GM12878 (cell line): ENCODE results near the gene SPRYD7. TPM values are rescaled to one million over a fixed set of nuclear protein-coding genes. Genes with fewer than 3 reads are reported as not detected.

Experiments used
- ATAC-seq: fragments of 200-7000 bp; cut with Tn5 transposase; 3 replicates; pipeline ENCODE4 v1.9.1; 2020; ENCODE audit warnings: mild to moderate bottlenecking, moderate library complexity
- BruUV-seq: library from RNA; stranded (reverse); fragments of 400-500 nt; replicated peaks from 2 replicates; lab custom pipeline; 2021; lab: Mats Ljungman, UMichigan
- CTCF ChIA-PET: fragments of 300-600 bp; sonication (Branson Sonifier 250); formaldehyde crosslinking; extraction: SDS; loops from one replicate; lab custom pipeline; 2021; ENCODE audit warnings: inconsistent platforms; lab: Yijun Ruan, JAX
- POLR2A ChIA-PET: fragments of 350-600 bp; formaldehyde crosslinking; extraction: SDS; loops from one replicate; lab custom pipeline; 2021; ENCODE audit warnings: inconsistent platforms; lab: Charles Lee
- RAD21 ChIA-PET: fragments of 300-600 bp; sonication (Branson Sonifier 250); formaldehyde crosslinking; loops from one replicate; lab custom pipeline; 2023; ENCODE audit warnings: antibody characterized with exemption; ENCODE audit not compliant: unreplicated experiment; lab: Charles Lee
- SMC1A ChIA-PET: fragments of 300-600 bp; sonication (Branson Sonifier 250); formaldehyde crosslinking; loops from one replicate; lab custom pipeline; 2023; ENCODE audit not compliant: unreplicated experiment, uncharacterized antibody; lab: Charles Lee
- DNase-seq: peaks from one replicate; pipeline ENCODE4 v3.0.0-alpha.2; 2011; ENCODE audit warnings: low read depth, low spot score
- FAIRE-seq: peaks from 3 replicates; lab custom pipeline; 2011; peaks lifted over from hg19 to GRCh38; lab: Jason Lieb, UNC
- H2AFZ ChIP-seq: 2 replicates; pipeline ENCODE4 v1.6.0; 2011; ENCODE audit warnings: low read depth, low read length, control low read depth; ENCODE audit not compliant: control insufficient read depth
- H3K27ac ChIP-seq: 2 replicates; pipeline ENCODE4 v1.5.1; 2011; ENCODE audit warnings: control low read depth; ENCODE audit not compliant: control insufficient read depth, insufficient read depth
- H3K27me3 ChIP-seq, 2 experiments: replicated peaks in 1 of 2; 2 replicates each; pipeline versions ENCODE4 v1.6.0 to v1.6.1; 2011; ENCODE audit warnings: low read length in 1 of 2; ENCODE audit not compliant: control insufficient read depth in 2 of 2, insufficient read depth in 2 of 2
- H3K36me3 ChIP-seq, 2 experiments: 2 replicates each; pipeline ENCODE4 v1.5.1; 2011; ENCODE audit warnings: low read length in 1 of 2; ENCODE audit not compliant: control insufficient read depth in 2 of 2, insufficient read depth in 2 of 2
- H3K4me1 ChIP-seq: 2 replicates; pipeline ENCODE4 v1.6.1; 2011; ENCODE audit warnings: mild to moderate bottlenecking, low read length, moderate library complexity, mixed read lengths; ENCODE audit not compliant: control insufficient read depth, insufficient read depth
- H3K4me2 ChIP-seq: 2 replicates; pipeline ENCODE4 v1.6.0; 2011; ENCODE audit warnings: control low read depth; ENCODE audit not compliant: control insufficient read depth, insufficient read depth
- H3K4me3 ChIP-seq: fragments of 200-600 bp; sonication (generic); 2 replicates; pipeline ENCODE4 v1.5.1; 2016
- H3K79me2 ChIP-seq: 2 replicates; pipeline ENCODE4 v1.6.0; 2011; ENCODE audit warnings: low read length; ENCODE audit not compliant: control insufficient read depth, insufficient read depth
- H3K9ac ChIP-seq: 2 replicates; pipeline ENCODE4 v1.8.0; 2011; ENCODE audit warnings: low read length, control low read depth, mixed read lengths; ENCODE audit not compliant: control insufficient read depth, insufficient read depth
- H3K9me3 ChIP-seq: replicated peaks from 3 replicates; pipeline ENCODE4 v1.5.1; 2011; ENCODE audit warnings: mild to moderate bottlenecking, low read length; ENCODE audit not compliant: control insufficient read depth, insufficient read depth
- H4K20me1 ChIP-seq: 2 replicates; pipeline ENCODE4 v1.6.0; 2011; ENCODE audit not compliant: control insufficient read depth, insufficient read depth
- ATF7 ChIP-seq: fragments of 450-650 bp; IDR thresholded peaks from 2 replicates; pipeline ENCODE4 v1.6.1; 2016; ENCODE audit warnings: low read depth, mild to moderate bottlenecking
- BCL11A ChIP-seq: IDR thresholded peaks from 2 replicates; pipeline ENCODE4 v1.6.1; 2011; ENCODE audit warnings: low read depth, low read length
- CBFB ChIP-seq: IDR thresholded peaks from 2 replicates; pipeline ENCODE4 v1.6.1; 2016; ENCODE audit warnings: antibody characterized with exemption, low read depth
- CREM ChIP-seq: IDR thresholded peaks from 2 replicates; pipeline ENCODE4 v1.6.1; 2014; ENCODE audit warnings: antibody characterized with exemption, low read depth
- E2F8 ChIP-seq: fragments of 450-650 bp; IDR thresholded peaks from 2 replicates; pipeline ENCODE4 v1.6.1; 2018; ENCODE audit warnings: mild to moderate bottlenecking, low read depth, moderate library complexity; ENCODE audit not compliant: partially characterized antibody
- EP300 ChIP-seq, 2 experiments: fragments of 150-350 bp in 1 of 2; IDR thresholded peaks; 2 replicates each; pipeline ENCODE4 v1.6.1; 2011 to 2012; ENCODE audit warnings: low read depth in 2 of 2, low read length in 2 of 2, borderline replicate concordance in 1 of 2, improper control_type of control experiment in 1 of 2, inconsistent platforms in 1 of 2; ENCODE audit not compliant: control insufficient read depth in 1 of 2
- MXI1 ChIP-seq: fragments of 150-350 bp; IDR thresholded peaks from 2 replicates; pipeline ENCODE4 v1.6.1; 2011; ENCODE audit warnings: low read depth, mild to moderate bottlenecking, inconsistent platforms, low read length, improper control_type of control experiment
- RB1 ChIP-seq: fragments of 450-650 bp; formaldehyde crosslinking; IDR thresholded peaks from 2 replicates; pipeline ENCODE4 v1.6.1; 2017; ENCODE audit warnings: mild to moderate bottlenecking, borderline replicate concordance
- RCOR1 ChIP-seq: conservative IDR thresholded peaks from 2 replicates; pipeline ENCODE4 v1.6.1; 2012; ENCODE audit warnings: low read depth, low read length, improper control_type of control experiment
- SIN3A ChIP-seq: IDR thresholded peaks from 2 replicates; pipeline ENCODE4 v1.6.1; 2012; ENCODE audit warnings: low read depth, low read length, improper control_type of control experiment
- SMAD5 ChIP-seq: IDR thresholded peaks from 2 replicates; pipeline ENCODE4 v1.6.1; 2016; ENCODE audit warnings: antibody characterized with exemption, low read depth
- TAF1 ChIP-seq: IDR thresholded peaks from 2 replicates; pipeline ENCODE4 v1.6.1; 2011; ENCODE audit warnings: mild to moderate bottlenecking, low read depth, low read length, borderline replicate concordance
- ZZZ3 ChIP-seq: IDR thresholded peaks from 2 replicates; pipeline ENCODE4 v1.6.1; 2011; ENCODE audit warnings: low read depth; ENCODE audit not compliant: control insufficient read depth, insufficient read length
- WGBS: methylation state at CpG from one replicate; pipeline ENCODE4 v1.1.6; 2016; ENCODE audit warnings: low lambda C conversion rate; ENCODE audit not compliant: insufficient replicate concordance, insufficient coverage; ENCODE audit errors: missing lambda C conversion rate; 5-methylcytosine and 5-hydroxymethylcytosine counted together
- in situ Hi-C: fragments of 300-500 bp; cut with MboI; formaldehyde crosslinking; loops from 9 replicates; pipeline ENCODE4 v1.14.3; 2018; ENCODE audit warnings: mixed read lengths
- intact Hi-C: fragments of 100-400 bp; cut with micrococcal nuclease; formaldehyde crosslinking; loops from one replicate; pipeline ENCODE4 v1.14.2; 2022; ENCODE audit not compliant: unreplicated experiment
- polyA plus RNA-seq, 11 experiments: library from polyadenylated mRNA; depleted of rRNA in 4 of 11; unstranded in 6 of 11; stranded (reverse) in 5 of 11; fragments of >200 nt; fragmentation: Nextera tagmentation in 4 of 11; fragmentation: Illumina TruSeq in 1 of 11; extraction: Ambion mirVana in 4 of 11; extraction: Trizol in 1 of 11; gene quantifications; 1 replicate in 1 of 11; 2 replicates in 10 of 11; pipeline versions ENCODE4 v1.2.1 to v1.2.3, GENCODE V29; 2011 to 2016; ENCODE audit warnings: inconsistent platforms in 2 of 11, missing spikeins in 2 of 11, low read depth in 1 of 11
- total RNA-seq, 4 experiments: library from RNA; depleted of rRNA in 3 of 4; stranded (reverse); fragments of >200 nt in 3 of 4; fragmentation: Illumina TruSeq in 1 of 4; extraction: Trizol in 1 of 4; gene quantifications; 2 replicates each; pipeline versions ENCODE4 v1.2.1 to v1.2.3, GENCODE V29; 2013 to 2021
- TF ChIP-seq, protein P1 (sequence below): fragments of 450-650 bp; IDR thresholded peaks from 2 replicates; pipeline ENCODE4 v1.6.1; 2018; ENCODE audit warnings: borderline replicate concordance, mild to moderate bottlenecking; ENCODE audit not compliant: partially characterized antibody
- TF ChIP-seq, protein P2 (sequence below): IDR thresholded peaks from 2 replicates; pipeline ENCODE4 v1.6.1; 2011; ENCODE audit warnings: borderline replicate concordance, low read depth, mild to moderate bottlenecking, moderate library complexity, mixed read lengths, low read length; ENCODE audit not compliant: insufficient read depth; ENCODE audit errors: extremely low read length

SPRYD7 gene
- total and polyA plus RNA-seq, 10 of the 15 experiments (the other 5 are each of a cell fraction or from before 2014, with no cell fraction given): 5.3 to 18.7 (median 9.6) TPM

DNA sequence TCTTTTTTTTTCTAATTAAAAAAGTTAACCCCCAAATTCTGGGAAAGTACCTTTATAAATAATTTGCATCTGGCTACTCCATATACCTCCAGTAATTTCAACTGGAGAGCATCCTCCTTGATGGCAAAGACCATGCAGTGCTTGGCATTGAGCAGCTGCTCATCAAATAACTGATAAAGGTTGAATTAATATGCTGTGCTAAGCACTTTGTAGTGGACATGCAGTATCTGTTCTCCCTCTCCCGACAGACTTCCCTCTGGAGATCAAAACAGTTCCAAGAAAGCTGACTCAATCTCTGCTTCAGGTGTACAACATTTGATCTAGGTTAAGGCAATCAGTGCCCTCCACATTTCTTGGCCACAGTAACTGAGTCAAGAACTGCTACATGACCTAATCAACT, 3.3 kb downstream of the SPRYD7 start:
- H3K4me2 ChIP-seq: no peak overlapping the region
- ChIA-PET RAD21 (no interaction called here), CTCF (no interaction called here), POLR2A (no interaction called here), SMC1A (no interaction called here)
- no peak overlapping the region for H2AFZ ChIP-seq
- intact Hi-C loops (loop anchor here (10.0 kb wide), 1 partner anchor 138 kb away; the partner anchor contains the start of gene KPNA3), in situ Hi-C loops (no loop called here)
- peaks cover 0 to 5% of the 10 kb centered on the region in 2 experiments; a peak in 1 of 4 replicates for H3K36me3 ChIP-seq
- H3K4me3 ChIP-seq: no peak overlapping the region
- DNase-seq (no peak), ATAC-seq (no peak), FAIRE-seq (no peak)
- H3K79me2 ChIP-seq: no peaks in the 10 kb centered on the region; the same call in 1 of the 2 replicates
- no peak overlapping the region for H3K27ac ChIP-seq
- no peaks in the 10 kb centered on the region for H3K9me3 ChIP-seq
- 96% methylated on average over 1 of the region's 1 CpG for WGBS
- H3K9ac ChIP-seq: no peak overlapping the region
- no TSS peak for BruUV-seq
- 0 out of 2 replicates have a peak, but pooled peaks cover 2% of the 10 kb centered on the region for H3K4me1 ChIP-seq
- no peaks in the 10 kb centered on the region for H4K20me1 ChIP-seq
- no peaks in the 10 kb centered on the region for H3K27me3 ChIP-seq
- TF ChIP-seq TAF1 (no peak), ZZZ3 (no peak), RB1 (no peak), E2F8 (no peak), SIN3A (no peak), ATF7 (no peak), MXI1 (no peak), CBFB (no peak), RCOR1 (no peak), SMAD5 (no peak), EP300 (IDR thresholded peaks at IDR 0.05; ENCODE audit: borderline replicate concordance in 1 of 2, control insufficient read depth in 1 of 2, low read depth in 2 of 2, low read length in 2 of 2) (no peak), CREM (no peak), BCL11A (no peak)
- TF ChIP-seq, protein P1, sequence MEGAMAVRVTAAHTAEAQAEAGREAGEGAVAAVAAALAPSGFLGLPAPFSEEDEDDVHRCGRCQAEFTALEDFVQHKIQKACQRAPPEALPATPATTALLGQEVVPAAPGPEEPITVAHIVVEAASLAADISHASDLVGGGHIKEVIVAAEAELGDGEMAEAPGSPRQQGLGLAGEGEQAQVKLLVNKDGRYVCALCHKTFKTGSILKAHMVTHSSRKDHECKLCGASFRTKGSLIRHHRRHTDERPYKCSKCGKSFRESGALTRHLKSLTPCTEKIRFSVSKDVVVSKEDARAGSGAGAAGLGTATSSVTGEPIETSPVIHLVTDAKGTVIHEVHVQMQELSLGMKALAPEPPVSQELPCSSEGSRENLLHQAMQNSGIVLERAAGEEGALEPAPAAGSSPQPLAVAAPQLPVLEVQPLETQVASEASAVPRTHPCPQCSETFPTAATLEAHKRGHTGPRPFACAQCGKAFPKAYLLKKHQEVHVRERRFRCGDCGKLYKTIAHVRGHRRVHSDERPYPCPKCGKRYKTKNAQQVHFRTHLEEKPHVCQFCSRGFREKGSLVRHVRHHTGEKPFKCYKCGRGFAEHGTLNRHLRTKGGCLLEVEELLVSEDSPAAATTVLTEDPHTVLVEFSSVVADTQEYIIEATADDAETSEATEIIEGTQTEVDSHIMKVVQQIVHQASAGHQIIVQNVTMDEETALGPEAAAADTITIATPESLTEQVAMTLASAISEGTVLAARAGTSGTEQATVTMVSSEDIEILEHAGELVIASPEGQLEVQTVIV: no peak
- TF ChIP-seq, protein P2, sequence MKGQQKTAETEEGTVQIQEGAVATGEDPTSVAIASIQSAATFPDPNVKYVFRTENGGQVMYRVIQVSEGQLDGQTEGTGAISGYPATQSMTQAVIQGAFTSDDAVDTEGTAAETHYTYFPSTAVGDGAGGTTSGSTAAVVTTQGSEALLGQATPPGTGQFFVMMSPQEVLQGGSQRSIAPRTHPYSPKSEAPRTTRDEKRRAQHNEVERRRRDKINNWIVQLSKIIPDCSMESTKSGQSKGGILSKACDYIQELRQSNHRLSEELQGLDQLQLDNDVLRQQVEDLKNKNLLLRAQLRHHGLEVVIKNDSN: no peak
